CD4-positive, alpha-beta T cell treated with Interleukin-4 for 1 hour (primary cell): Measurements from ENCODE around the gene APP.

Experiments used
- DNase-seq, 2 donors: peaks; one replicate each; pipeline ENCODE4 v3.0.0-alpha.2; 2020 to 2022

Gene APP

DNA sequence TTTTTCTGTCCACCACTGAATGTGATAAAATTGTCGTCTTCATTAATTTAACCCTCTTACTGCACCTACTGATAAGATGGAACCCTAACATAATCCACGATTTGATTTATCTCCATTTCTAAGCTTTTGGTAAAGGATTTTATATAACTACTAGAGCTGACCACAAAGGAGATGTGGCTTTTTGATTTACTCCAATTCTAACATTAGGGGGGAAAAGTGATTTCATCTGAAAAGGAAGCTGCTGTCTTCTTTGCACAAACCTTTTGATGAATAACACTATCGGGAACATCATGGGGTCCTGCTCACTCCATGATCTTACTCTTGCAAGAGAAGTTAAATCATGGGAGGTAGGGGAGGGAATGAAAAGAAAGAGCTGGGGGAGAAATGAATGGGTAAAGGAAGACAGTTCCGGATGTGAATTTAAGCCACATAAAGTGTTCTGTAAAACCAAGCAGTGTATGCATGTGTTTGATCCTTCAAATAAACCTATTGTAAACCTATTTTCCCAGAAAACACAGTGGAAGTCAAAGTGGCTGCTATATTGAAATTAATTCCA lies 274.0 kb downstream of the APP start:
- no peak for DNase-seq

GRCh38 chr21:25895565-25896205 lies 274.9 kb downstream of the APP start:
- peak; percentile 14 to 47 for DNase-seq

DNA sequence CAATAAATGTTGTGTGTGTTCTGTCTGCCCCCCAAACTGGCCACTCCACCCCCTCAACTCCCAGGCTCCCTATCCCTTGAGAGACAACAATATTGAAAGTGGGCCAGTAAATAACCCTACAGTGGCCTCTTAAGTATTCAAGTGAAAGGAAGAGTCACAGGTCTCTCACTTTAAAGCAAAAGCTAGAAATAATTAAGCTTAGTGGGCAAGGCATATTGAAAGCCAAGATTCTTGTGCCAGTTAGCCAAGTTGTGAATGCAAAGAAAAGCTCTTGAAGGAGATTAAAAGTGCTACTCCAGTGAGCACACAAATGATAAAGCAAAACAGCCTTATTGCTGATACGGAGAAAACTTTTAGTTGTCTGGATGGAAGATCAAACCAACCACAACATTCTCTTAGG lies 277.4 kb downstream of the APP start:
- DNase-seq, result no peak

DNA sequence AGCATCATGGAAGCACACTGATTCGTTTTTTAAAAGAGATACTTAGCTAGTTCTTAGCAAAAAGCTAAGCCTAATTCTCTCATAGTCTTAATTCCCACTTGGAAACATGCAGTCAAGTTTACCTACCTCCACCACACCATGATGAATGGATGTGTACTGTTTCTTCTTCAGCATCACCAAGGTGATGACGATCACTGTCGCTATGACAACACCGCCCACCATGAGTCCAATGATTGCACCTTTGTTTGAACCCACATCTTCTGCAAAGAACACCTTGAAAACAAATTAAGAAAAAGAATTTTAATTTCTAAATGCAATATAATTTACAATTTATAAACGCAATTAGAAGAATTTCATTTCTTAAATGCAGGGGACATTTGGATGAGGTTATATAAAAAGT lies 279.0 kb downstream of the APP start:
- no peak for DNase-seq

DNA sequence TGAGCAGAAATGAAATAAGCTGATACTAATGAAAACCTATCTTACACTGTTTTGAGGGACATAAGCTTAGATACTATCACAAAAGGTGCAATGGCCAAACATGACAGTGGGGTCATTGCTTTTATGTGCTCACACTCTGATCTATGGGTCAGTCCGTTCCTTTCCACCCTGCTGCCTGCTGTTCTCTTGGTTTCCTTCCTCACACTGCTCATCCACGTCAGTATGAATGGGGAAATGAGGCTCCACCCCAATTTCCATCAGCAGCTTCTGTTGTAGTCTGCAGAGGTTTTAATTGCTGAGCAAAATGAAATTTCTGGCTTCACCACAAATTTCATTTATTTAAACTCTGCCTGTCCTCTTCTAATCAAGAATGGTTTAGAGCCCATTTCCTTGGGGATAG lies 280.6 kb downstream of the APP start:
- DNase-seq, result no peak

GRCh38 chr21:25888711-25889110 lies 281.9 kb downstream of the APP start:
- no peak for DNase-seq

- no peak for DNase-seq
Observed at GRCh38 chr21:25887646-25888306, 282.8 kb downstream of the APP start.

GRCh38 chr21:25887166-25887565 lies 283.4 kb downstream of the APP start:
- no peak for DNase-seq

- DNase-seq, result no peak
Observed at GRCh38 chr21:25885880-25886279, 284.7 kb downstream of the APP start.

DNA sequence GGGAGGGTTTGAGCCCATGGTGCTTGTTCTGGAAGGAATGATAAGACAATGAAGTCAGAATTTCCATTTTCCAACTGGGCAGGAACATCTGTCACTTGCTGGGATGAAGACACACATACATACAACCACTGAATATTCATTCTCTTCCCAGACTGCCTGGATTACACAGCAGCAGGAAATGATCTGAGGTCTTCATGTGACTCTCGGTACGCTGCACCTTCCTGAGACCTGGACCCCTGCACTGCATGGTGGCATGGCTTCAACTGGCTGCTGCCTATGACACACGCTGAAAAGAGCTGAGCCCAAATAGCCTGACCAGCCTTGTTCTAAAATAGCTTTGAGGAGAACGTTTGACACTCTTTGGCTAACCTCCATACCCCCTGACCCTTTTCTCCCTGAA lies 285.2 kb downstream of the APP start:
- DNase-seq, result no peak

- no peak for DNase-seq
Observed at GRCh38 chr21:25884311-25884710, 286.3 kb downstream of the APP start.

GRCh38 chr21:25881524-25882376 lies 288.8 kb downstream of the APP start:
- DNase-seq, result peak; percentile 57 to 60

DNA sequence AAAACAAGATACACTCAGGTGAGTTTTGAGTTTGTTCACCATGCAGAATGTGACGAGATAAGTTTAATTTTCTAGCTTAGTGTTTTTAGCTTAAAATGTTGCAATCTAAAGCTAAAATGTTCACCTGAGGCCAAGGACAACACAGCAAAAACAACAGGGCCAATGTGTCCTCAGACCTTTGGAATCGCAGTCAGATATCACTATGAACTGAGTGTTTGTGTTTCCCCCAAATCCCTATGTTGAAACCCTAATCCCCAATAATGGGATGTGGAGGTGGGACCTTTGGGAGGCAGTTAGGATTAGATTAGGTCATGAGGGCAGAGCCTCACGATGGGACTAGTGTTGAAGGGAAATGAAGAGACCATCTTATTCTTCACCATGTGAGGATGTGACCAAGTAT lies 291.4 kb downstream of the APP start:
- no peak for DNase-seq

DNA sequence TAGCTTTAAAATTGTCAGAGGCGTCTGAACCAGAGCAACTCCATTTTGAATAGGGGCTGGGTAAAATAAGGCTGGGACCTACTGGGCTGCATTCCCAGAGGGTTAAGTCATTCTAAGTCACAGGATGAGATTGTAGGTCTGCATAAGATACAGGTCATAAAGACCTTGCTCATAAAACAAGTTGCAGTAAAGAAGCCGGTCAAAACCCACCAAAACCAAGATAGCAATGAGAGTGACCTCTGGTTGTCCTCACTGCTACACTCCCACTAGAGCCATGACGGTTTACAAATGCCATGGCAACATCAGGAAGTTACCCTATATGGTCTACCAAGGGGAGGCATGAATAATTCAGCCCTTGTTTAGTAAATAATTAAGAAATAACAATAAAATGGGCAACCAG lies 292.2 kb downstream of the APP start:
- no peak for DNase-seq

DNA sequence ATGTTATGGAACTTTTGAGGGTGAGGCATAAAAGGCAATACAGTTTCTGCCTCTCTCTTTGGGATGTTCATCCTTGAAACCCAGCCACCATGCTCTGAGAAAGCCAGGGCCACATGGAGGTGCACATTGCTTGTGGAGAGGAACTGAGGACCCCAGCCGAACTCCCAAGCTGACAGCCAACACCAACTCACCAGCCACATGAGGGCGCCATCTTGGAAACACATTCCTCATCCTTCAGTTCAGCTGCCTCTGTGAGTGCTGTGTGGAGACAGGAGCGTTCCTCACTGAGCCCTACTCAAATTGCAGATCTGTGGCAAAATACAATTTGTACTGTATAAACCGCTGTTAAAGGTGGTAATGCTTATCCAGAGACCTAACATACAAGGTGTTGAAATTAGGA lies 298.3 kb downstream of the APP start:
- DNase-seq, result no peak

- DNase-seq, result no peak
Observed at GRCh38 chr21:25871566-25871965, 299.0 kb downstream of the APP start.

- DNase-seq, result no peak
Observed at GRCh38 chr21:25870084-25870483, 300.5 kb downstream of the APP start.

DNA sequence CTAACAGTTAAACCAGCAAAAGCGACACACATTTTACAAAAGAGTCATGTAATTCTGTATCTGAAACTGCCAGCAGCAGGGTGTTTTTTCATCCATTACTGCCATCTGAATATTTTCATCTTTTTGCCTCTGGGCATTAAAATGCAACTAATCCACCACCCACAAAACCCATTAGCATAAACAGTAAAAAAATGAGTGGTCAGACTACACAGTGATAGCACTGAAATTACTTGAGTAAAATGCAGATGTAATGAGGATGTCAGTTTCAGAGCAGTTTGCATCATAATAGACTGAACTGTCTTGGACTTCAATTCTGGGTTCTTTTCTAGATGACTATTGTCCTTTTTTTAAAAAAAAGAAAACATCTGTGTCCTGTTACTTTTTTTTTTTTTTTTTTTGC lies 303.5 kb downstream of the APP start:
- no peak for DNase-seq

DNA sequence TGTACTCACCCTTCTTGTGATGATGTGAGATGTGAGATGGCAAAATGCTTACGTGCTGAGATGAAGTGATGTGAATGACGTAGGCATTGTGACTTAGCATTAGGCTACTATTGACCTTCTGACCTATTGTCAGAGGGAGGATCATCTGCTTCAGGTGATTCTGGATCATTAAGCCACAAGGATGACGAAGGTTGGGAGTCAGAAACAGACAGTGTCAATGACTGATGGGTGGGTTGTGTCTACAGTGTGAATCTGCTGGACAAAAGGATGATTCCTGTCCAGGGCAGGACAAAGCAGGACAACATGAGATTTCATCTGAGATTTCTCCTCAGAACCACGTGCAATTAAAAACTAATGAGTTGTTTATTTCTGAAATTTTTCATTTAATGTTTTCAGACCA lies 306.8 kb downstream of the APP start:
- no peak for DNase-seq

DNA sequence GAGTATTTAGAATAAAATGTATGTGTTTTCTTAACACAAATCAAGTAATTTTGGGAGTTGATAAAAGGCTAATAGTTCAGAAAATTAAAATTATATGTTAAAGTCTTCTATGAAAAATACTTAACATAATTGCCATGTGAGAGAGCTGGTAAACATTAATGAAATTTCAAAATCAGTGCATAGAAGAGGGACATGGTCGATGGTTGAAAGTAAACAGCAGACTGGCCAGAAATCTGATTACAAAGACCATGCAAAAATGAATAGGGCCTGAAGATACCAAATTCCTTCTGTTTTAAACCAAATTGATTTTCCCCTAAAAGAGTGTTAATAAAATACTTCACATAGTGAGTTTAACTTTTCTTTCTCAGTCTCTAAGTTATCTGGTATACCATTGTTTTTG lies 307.5 kb downstream of the APP start:
- no peak for DNase-seq

DNA sequence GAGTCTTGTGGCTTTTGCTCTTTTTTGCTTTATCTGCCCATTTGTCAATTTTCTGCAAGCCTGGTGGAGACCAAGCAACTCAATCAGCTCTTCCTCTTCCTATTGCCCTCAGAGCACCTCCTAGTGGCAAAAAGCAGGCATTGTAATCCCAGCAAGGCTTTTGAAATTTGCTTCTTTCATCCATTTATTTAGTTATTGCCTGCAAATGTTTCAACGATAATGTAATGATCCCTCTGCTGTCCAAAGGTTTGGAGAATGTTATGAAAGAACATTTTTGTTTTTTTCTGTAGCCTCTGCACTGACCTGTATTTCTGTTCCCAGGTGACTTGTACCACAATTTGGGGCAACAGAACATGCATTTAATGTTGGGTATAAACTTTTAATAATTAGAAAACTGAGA lies 308.0 kb downstream of the APP start:
- DNase-seq, result peak; percentile 12 to 23

DNA sequence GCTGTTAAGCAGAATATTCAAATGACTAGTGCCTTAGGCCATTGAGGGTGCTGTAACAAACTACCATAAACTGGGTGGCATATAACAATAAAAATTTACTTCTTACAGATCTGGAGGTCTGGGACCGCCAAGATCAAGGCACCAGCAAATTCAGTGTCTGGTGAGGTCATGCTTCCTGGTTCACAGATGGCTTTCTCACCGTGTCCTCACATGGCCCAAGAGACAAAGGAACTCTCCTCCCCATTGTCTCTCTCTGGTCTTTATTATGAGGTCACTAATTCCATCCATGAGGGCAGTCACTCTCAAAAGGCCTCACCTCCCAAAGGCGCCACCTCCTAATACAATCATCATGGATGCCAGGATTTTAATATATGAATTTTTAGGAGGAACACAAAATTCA lies 308.5 kb downstream of the APP start:
- DNase-seq, result no peak

DNA sequence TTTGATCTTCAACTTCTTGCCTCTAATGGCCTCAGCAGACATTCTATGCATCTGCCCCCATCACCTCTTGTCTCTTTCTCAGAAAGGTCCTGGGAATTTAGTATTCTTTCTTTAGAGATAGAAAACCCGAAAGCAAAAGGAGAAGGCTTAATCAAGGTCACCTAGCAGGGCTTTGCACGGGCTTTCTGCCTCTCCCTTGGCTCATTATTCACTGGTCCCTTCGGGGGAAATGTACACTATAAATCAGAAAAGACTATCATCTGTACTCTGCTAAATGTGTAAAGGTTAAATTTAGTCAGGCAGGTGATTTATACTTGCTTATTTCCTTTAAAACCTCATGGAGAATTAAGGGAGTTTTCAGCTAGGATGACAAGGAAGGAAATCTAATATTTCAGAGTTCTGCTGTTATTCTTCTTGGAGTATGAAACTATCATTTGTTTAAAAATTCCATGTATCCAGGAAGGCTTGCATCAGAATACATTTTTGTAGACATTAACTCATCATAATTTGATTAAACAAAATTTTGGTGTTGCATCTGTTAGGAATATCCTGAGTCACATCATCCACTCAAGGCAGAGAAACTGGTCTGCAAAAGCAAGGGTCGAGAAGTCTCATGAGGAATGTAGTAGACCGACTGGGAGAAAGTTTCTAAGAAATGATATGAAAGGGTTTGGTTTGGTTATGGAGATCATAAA lies 311.2 kb downstream of the APP start:
- no peak for DNase-seq
